ENCODE data around the gene TMEM185B.
"Not testable (repeated sequence)": the region's sequence is repeated elsewhere in the genome, so short reads cannot be mapped to it uniquely, and the experiment has no call there.

The TMEM185B gene

GRCh38 chr2:120251078-120251477 lies 27.9 kb upstream of the TMEM185B start:
- no peak for DNase-seq

DNA sequence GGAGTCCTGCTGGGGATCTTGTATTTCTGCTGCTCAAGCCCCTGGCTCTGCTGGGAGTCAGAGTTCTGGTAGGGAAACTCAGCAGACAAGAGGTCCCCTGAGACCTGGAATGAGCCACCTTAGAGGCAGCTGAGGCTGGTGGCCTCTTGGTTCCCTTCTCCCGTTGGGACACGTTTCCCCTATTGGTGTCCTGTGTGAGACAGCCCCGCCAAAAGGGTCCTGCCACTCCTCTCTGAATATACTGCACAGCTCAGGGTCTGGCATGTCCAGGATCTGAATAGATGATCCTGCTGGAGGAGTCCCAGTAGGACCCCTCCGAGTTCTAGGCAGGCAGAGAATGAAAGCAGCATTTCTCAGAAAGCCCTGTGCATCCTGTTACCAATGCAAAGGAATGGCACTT lies 27.4 kb upstream of the TMEM185B start:
- no peak for DNase-seq

GRCh38 chr2:120247851-120248250 lies 24.7 kb upstream of the TMEM185B start:
- no peak for DNase-seq

DNA sequence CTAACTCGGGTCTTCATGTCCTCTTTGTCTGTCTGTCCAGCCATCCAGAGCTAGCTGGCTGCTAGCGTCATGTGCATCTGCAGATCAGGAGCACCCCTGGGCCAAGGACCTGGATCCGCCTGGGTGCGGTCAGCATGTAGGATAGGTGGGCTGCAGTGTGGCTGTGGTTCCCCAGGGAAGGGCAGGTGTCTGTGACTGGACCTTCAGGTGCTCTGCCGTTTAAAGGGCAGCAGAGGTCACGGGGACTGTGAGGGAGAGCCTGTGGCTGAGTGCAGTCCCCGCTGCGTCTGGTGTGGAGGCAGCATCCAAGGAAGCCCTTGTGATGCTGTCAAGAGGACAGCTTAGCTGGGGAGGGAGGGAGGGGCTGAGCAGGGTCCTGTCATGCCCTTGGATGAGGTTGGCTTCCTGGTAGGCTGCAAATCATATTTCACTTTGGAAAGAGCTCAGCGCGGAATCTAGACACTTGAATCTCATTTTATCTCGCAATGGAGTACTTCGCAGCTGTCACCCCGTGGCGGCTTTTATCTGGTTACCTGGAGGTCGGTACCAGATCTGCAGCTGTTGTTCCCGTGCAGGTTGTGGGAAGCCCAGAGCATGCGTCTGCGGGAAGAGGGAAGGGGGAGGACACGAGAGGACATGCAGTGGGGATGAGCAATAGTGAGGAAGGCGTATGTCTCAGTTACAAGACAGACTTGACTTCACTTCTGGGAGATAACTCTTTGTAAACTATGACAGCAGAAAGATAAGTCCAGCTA lies 23.5 kb upstream of the TMEM185B start:
- DNase-seq, result no peak

DNA sequence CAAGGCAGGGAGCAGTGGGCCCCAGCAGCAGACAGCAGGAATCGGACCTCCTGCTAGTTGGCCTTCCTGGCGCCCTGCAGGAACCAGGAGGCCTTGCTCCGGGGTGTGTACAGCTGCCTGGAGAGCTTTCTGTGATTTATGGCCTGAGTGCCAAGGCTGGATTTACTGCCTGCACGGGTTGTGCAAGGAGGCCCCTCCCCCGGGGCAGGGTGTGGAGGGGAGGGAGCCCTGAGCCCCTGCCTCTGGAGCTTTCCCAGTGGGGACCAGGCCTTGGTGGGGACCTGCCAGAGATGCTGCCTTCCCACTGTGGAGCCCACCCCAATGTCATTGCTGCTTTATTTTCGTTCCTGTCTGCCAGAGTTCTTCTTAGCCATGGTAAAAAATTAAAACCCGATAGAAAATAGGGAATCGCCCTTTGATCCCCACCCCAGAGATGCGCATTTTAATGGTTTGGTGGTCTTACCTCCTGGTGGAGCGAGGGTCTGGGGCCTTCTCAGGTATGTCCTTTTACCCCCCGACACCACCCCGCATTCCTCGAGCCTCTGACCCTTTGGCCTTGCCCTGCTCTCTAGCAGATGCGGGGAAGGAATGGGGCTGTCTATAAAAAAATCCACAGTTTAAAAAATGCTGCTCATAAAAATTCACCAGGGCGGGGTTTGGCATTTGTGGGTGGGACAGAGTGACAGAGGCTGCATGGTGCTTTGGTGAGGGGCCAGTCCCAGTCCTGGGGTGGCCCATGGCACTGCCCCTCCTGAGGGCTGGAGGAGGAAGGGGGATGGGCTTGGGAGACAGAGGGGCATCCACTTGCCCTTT lies 22.5 kb upstream of the TMEM185B start:
- DNase-seq, result no peak

DNA sequence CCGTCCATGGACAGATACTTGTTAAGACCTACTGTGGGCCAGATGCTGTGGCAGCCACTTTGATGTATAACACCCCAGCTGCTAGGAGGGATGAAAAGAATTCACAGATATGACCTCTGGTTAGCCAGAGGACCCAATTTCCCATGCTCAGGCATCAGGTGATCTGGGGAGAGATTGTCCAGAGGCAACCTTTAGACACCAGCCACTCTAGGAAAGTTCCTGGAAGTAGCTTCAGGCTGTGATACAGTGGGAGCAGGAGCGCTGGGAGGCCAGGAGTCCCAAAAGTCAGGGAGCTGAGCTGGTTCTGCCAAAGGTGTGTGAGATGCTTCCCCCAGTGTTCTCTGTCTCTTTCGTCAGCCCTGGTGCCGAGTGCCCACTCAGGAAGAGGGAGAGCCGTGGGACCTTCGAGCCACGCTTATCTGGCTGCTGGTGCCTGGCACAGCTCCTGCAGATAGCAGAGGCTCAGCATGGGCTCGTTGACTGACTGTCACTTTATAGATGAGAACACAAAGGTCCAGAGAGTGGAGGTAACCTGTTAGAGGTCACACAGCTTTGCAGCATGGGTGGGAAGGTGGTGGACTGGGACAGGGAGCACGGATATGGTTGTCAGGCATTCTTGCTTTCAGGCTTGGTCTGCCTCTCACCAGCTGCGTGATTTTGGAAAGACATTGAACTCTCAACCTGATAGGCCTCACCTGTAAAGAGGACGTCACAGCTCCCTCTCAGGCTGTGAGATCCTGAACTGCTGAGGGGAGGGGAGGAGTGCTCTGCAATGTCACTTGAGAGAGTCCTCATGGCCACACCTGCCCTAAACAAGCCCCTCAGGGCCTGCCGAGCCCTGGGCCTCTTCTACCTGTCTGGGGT lies 21.7 kb upstream of the TMEM185B start:
- DNase-seq, result no peak

GRCh38 chr2:120243875-120244553 lies 20.8 kb upstream of the TMEM185B start:
- DNase-seq, result no peak

DNA sequence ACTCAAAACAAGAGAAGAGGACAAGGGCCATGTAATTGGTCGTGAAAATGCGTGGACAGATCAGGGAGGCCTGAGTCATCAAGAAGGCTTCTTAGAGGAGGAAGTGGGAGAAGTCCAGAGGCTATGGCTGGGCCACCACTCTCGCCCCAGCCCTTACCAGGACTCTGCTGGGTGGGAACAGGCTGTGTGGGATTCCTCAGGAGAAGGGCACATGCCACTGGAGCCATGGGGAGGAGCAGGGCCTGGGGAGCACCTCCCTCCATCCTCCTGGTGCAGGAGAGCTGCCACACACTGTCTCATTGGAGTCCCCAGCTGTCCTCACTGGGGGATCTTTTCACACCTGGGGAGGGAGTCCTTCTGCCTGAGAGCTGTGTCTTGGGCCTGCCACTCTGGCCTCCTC lies 20.0 kb upstream of the TMEM185B start:
- DNase-seq, result no peak

GRCh38 chr2:120241684-120242083 lies 18.5 kb upstream of the TMEM185B start:
- no peak for DNase-seq

DNA sequence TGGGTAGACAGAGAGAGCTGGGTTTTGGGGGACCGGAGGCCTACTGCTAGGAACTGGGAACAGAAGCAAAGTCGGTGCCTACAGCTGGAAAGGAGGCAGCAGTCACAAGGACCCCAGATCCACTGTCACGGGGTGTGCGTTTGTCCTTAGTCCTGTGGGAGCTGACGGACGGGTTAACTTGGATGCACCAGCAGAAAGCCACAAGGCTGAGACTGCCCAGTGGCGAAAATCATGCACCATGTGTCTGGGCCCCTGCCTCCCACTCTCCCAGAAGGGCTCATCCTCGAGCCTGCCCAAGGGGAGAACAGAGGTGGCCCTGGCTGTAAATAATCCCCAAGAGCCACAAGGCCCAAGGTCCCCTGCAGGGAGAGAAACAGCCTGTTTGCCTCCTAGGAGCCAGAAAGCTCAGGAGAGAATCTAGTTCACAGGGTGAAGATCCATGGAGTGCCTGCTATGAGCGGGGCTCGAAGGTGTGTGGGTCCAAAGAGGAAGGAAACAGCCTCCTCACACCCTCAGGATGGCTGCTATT lies 17.8 kb upstream of the TMEM185B start:
- DNase-seq, result no peak

DNA sequence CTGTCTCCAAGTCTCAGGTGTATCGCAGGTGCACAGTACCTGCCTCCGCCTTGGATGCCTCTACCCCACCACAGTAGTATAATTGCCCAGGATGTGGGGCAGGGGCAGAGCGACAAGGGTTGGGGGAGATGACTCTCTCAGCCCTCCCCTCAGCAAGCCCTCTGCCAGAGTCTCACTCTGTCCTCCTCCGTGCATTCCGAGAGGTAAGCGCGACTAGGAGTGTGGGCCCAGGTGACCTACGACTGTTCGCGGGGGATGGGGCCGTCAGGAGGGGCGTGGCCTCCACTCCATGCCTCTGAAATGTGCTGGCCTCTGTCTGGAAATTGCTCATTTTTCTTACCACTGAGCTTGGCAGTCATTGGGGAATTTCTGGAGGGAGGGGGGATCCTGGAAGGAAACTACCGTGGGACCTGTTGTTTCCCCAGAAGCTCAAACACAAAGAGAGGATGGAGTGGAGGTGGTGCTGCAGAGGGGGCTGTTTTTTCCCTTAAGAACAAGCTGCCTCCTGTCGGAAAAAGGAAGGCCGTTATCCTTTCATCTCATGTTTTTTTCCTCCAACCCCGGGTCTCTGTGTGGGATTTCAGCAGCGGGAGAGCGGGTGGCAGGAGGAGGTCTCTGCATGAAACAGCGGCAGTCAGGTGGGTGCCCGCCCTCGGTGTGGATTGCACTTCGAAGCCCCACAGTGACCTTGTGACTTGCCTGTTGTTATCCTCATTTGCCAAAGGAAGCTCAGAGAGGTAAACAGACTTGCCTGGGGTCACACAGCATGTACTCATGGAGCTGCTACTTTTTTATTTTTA lies 16.5 kb upstream of the TMEM185B start:
- DNase-seq, result no peak

DNA sequence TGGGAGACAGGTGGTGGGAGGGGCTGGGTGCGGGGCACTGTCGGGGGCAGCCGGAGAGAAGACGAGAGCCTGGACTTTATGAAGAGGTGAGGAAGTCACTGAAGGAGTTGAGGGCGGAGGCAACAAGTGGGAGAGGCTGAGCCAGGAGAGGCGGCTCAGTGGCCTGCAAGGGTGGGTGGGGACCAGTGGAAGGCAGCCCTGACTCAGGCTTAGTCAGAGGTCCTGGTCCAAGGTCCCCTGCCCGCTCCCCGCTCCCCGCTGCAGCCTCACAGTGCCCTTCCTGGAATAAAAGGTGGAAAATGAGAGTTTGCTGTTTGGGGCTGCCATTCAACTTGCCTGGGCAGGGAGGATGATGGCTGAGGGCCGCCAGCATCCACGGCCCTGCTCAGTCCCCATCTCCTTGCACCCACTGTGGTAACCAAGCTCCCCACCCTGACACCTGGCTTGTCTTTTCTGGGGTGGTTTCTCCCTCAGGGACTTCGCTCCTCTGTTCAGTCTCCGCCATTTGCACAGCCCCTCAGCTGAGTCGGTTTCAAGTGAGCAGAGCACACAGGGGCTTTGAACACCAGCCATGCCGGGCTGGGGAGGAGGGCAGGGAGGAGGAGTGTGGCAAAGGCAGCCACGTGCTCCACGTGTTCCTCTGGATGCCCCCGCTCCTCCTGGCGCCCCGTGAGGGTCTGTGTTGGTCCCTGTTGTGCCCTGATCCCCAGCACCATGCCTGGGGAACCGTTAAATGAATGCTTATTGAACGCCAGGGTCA lies 15.7 kb upstream of the TMEM185B start:
- no peak for DNase-seq

GRCh38 chr2:120237491-120237902 lies 14.3 kb upstream of the TMEM185B start:
- DNase-seq, result no peak

GRCh38 chr2:120236791-120237190 lies 13.6 kb upstream of the TMEM185B start:
- DNase-seq, result no peak

- no peak for DNase-seq
Measured at GRCh38 chr2:120236316-120236715, 13.1 kb upstream of the TMEM185B start.

GRCh38 chr2:120235681-120236080 lies 12.5 kb upstream of the TMEM185B start:
- DNase-seq, result no peak

DNA sequence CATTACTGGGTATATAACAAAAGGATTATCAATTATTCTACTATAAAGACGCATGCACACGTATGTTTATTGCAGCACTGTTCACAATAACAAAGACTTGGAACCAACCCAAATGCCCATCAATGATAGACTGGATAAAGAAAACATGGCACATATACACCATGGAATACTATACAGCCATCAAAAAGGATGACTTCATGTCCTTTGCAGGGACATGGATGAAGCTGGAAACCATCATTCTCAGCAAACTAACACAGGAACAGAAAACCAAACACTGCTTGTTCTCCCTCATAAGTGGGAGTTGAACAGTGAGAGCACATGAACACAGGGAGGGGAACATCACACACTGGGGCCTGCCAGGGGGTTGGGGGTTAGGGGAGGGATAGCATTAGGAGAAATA lies 12.0 kb upstream of the TMEM185B start:
- not testable (repeated sequence) for DNase-seq

- no peak for DNase-seq
Measured at GRCh38 chr2:120233292-120233691, 10.1 kb upstream of the TMEM185B start.

GRCh38 chr2:120231974-120232635 lies 8.9 kb upstream of the TMEM185B start:
- peak; percentile 64 to 76 for DNase-seq

GRCh38 chr2:120231564-120231973 lies 8.4 kb upstream of the TMEM185B start:
- no peak for DNase-seq

Measured in CD4-positive, alpha-beta T cell treated with Interleukin-1 beta for 1 hour (primary cell).